ENCODE data around the gene HOXA7.

The HOXA7 gene

GRCh38 chr7:27112955-27113949, 43.2 kb downstream of the HOXA7 start:
- peak overlapping the region; percentile 11 for H3K4me3 ChIP-seq (ENCODE audit: insufficient read length, low read depth)
- peaks cover 97% of the 10 kb centered on the region for H3K27me3 ChIP-seq (ENCODE audit: insufficient read depth, insufficient read length)
- no peaks in the 10 kb centered on the region for H3K9me3 ChIP-seq (ENCODE audit: insufficient read depth, low read length)
- peaks cover 7% of the 10 kb centered on the region for H3K4me1 ChIP-seq (ENCODE audit: insufficient read depth, insufficient read length)
- DNase-seq (ENCODE audit: low read depth, low spot score): no peak
- no peaks in the 10 kb centered on the region for H3K36me3 ChIP-seq (ENCODE audit: insufficient read depth, insufficient read length, low read length)
- TF ChIP-seq ZNF274 (IDR thresholded peaks at IDR 0.05; ENCODE audit: low read depth, low read length) (no peak), YY1 (IDR thresholded peaks at IDR 0.05; ENCODE audit: insufficient read depth, insufficient read length) (no peak), SUZ12 (IDR thresholded peaks at IDR 0.05; ENCODE audit: extremely low read depth, insufficient read depth, insufficient read length) (no peak)
- H3K9ac ChIP-seq (ENCODE audit: insufficient read length, low read depth): no peak overlapping the region

GRCh38 chr7:27112361-27112760, 44.1 kb downstream of the HOXA7 start:
- H3K9ac ChIP-seq (ENCODE audit: insufficient read length, low read depth): no peak overlapping the region
- no peak overlapping the region for H3K4me3 ChIP-seq (ENCODE audit: insufficient read length, low read depth)
- no peak for DNase-seq (ENCODE audit: low read depth, low spot score)
- peaks cover 97% of the 10 kb centered on the region for H3K27me3 ChIP-seq (ENCODE audit: insufficient read depth, insufficient read length)
- no peaks in the 10 kb centered on the region for H3K36me3 ChIP-seq (ENCODE audit: insufficient read depth, insufficient read length, low read length)
- TF ChIP-seq SUZ12 (IDR thresholded peaks at IDR 0.05; ENCODE audit: extremely low read depth, insufficient read depth, insufficient read length) (no peak), ZNF274 (IDR thresholded peaks at IDR 0.05; ENCODE audit: low read depth, low read length) (no peak), YY1 (IDR thresholded peaks at IDR 0.05; ENCODE audit: insufficient read depth, insufficient read length) (no peak)
- H3K9me3 ChIP-seq (ENCODE audit: insufficient read depth, low read length): no peaks in the 10 kb centered on the region
- H3K4me1 ChIP-seq (ENCODE audit: insufficient read depth, insufficient read length): peaks cover 11% of the 10 kb centered on the region

- no peak for DNase-seq (ENCODE audit: low read depth, low spot score)
- Histone ChIP-seq H3K36me3 (ENCODE audit: insufficient read depth, insufficient read length, low read length) (no peaks in the 10 kb centered on the region), H3K9me3 (ENCODE audit: insufficient read depth, low read length) (no peaks in the 10 kb centered on the region), H3K4me3 (ENCODE audit: insufficient read length, low read depth) (no peak overlapping the region), H3K4me1 (ENCODE audit: insufficient read depth, insufficient read length) (peaks cover 11% of the 10 kb centered on the region), H3K9ac (ENCODE audit: insufficient read length, low read depth) (no peak overlapping the region), H3K27me3 (ENCODE audit: insufficient read depth, insufficient read length) (peaks cover 97% of the 10 kb centered on the region)
- TF ChIP-seq ZNF274 (IDR thresholded peaks at IDR 0.05; ENCODE audit: low read depth, low read length) (no peak), YY1 (IDR thresholded peaks at IDR 0.05; ENCODE audit: insufficient read depth, insufficient read length) (no peak), SUZ12 (IDR thresholded peaks at IDR 0.05; ENCODE audit: extremely low read depth, insufficient read depth, insufficient read length) (no peak)
Measured at GRCh38 chr7:27111751-27112277, 44.7 kb downstream of the HOXA7 start.

- DNase-seq (ENCODE audit: low read depth, low spot score): no peak
- H3K9ac ChIP-seq (ENCODE audit: insufficient read length, low read depth): no peak overlapping the region
- no peaks in the 10 kb centered on the region for H3K36me3 ChIP-seq (ENCODE audit: insufficient read depth, insufficient read length, low read length)
- peaks cover 13% of the 10 kb centered on the region for H3K4me1 ChIP-seq (ENCODE audit: insufficient read depth, insufficient read length)
- no peaks in the 10 kb centered on the region for H3K9me3 ChIP-seq (ENCODE audit: insufficient read depth, low read length)
- peaks cover 97% of the 10 kb centered on the region for H3K27me3 ChIP-seq (ENCODE audit: insufficient read depth, insufficient read length)
- TF ChIP-seq YY1 (IDR thresholded peaks at IDR 0.05; ENCODE audit: insufficient read depth, insufficient read length): no peak
- TF ChIP-seq ZNF274 (IDR thresholded peaks at IDR 0.05; ENCODE audit: low read depth, low read length): no peak
- no peak for TF ChIP-seq SUZ12 (IDR thresholded peaks at IDR 0.05; ENCODE audit: extremely low read depth, insufficient read depth, insufficient read length)
- H3K4me3 ChIP-seq (ENCODE audit: insufficient read length, low read depth): no peak overlapping the region
Measured at GRCh38 chr7:27111042-27111750, 45.3 kb downstream of the HOXA7 start.

- DNase-seq (ENCODE audit: low read depth, low spot score): no peak
- H3K9ac ChIP-seq (ENCODE audit: insufficient read length, low read depth): no peak overlapping the region
- peak overlapping the region; percentile 33 for H3K4me3 ChIP-seq (ENCODE audit: insufficient read length, low read depth)
- no peaks in the 10 kb centered on the region for H3K9me3 ChIP-seq (ENCODE audit: insufficient read depth, low read length)
- no peaks in the 10 kb centered on the region for H3K36me3 ChIP-seq (ENCODE audit: insufficient read depth, insufficient read length, low read length)
- H3K27me3 ChIP-seq (ENCODE audit: insufficient read depth, insufficient read length): peaks cover 97% of the 10 kb centered on the region
- H3K4me1 ChIP-seq (ENCODE audit: insufficient read depth, insufficient read length): peaks cover 11% of the 10 kb centered on the region
- no peak for TF ChIP-seq YY1 (IDR thresholded peaks at IDR 0.05; ENCODE audit: insufficient read depth, insufficient read length)
- peak; percentile 67 for TF ChIP-seq SUZ12 (IDR thresholded peaks at IDR 0.05; ENCODE audit: extremely low read depth, insufficient read depth, insufficient read length)
- no peak for TF ChIP-seq ZNF274 (IDR thresholded peaks at IDR 0.05; ENCODE audit: low read depth, low read length)
Measured at GRCh38 chr7:27110186-27111031, 46.1 kb downstream of the HOXA7 start.

GRCh38 chr7:27109466-27110185, 46.8 kb downstream of the HOXA7 start:
- DNase-seq (ENCODE audit: low read depth, low spot score): no peak
- TF ChIP-seq SUZ12 (IDR thresholded peaks at IDR 0.05; ENCODE audit: extremely low read depth, insufficient read depth, insufficient read length) (peak; percentile 61), YY1 (IDR thresholded peaks at IDR 0.05; ENCODE audit: insufficient read depth, insufficient read length) (no peak)

More at GRCh38 chr7:27109466-27110185, 46.8 kb downstream of the HOXA7 start:
- H3K27me3 ChIP-seq (ENCODE audit: insufficient read depth, insufficient read length): peaks cover 97% of the 10 kb centered on the region
- H3K4me3 ChIP-seq (ENCODE audit: insufficient read length, low read depth): no peak overlapping the region
- H3K4me1 ChIP-seq (ENCODE audit: insufficient read depth, insufficient read length): peaks cover 11% of the 10 kb centered on the region
- H3K9ac ChIP-seq (ENCODE audit: insufficient read length, low read depth): no peak overlapping the region
- no peaks in the 10 kb centered on the region for H3K36me3 ChIP-seq (ENCODE audit: insufficient read depth, insufficient read length, low read length)
- H3K9me3 ChIP-seq (ENCODE audit: insufficient read depth, low read length): no peaks in the 10 kb centered on the region

All from NT2/D1 (cell line).